ENCODE data around the gene ZBED5. TPM values are rescaled to one million over a fixed set of nuclear protein-coding genes. Genes with fewer than 3 reads are reported as not detected.

Gene ZBED5
- polyA plus RNA-seq, 1 donor (not counting 4 experiments of a cell fraction or from before 2014, with no cell fraction given) = 75.1 TPM

GRCh38 chr11:10861047-10861446 lies 3.2 kb upstream of the ZBED5 start:
- no peaks in the 10 kb centered on the region for H3K27me3 ChIP-seq (ENCODE audit: control insufficient read depth, extremely low read depth, insufficient read depth, low read length)
- H3K4me3 ChIP-seq (ENCODE audit: control insufficient read depth in 2 of 3, extremely low read depth in 1 of 3, insufficient read depth in 2 of 3, low read depth in 1 of 3, low read length in 3 of 3) = no peak overlapping the region
- H3K4me2 ChIP-seq (ENCODE audit: control insufficient read depth, extremely low read depth, insufficient read depth, low read depth, low read length) = no peak overlapping the region
- DNase-seq (ENCODE audit: low read depth, low spot score) (no peak), FAIRE-seq (no peak)
- no peaks in the 10 kb centered on the region for H4K20me1 ChIP-seq (ENCODE audit: control insufficient read depth, extremely low read depth, insufficient read depth, low read length)
- TF ChIP-seq CTCF (optimal IDR thresholded peaks at IDR 0.05 in 1 of 3, IDR thresholded peaks at IDR 0.05 in 1 of 3, conservative IDR thresholded peaks at IDR 0.05 in 1 of 3; ENCODE audit: extremely low read depth in 1 of 3, insufficient read depth in 2 of 3, low read length in 3 of 3) = no peak
- TF ChIP-seq EZH2 (IDR thresholded peaks at IDR 0.05; ENCODE audit: low read length) = no peak
- H3K9me1 ChIP-seq (ENCODE audit: control insufficient read depth, extremely low read depth, insufficient read depth, low read length) = no peaks in the 10 kb centered on the region
- no peaks in the 10 kb centered on the region for H3K36me3 ChIP-seq (ENCODE audit: control insufficient read depth in 2 of 2, extremely low read depth in 1 of 2, insufficient read depth in 2 of 2, low read length in 2 of 2)
- no peaks in the 10 kb centered on the region for H3K9me3 ChIP-seq (ENCODE audit: control insufficient read depth, low read depth, low read length)
- H3K27ac ChIP-seq (ENCODE audit: control insufficient read depth, insufficient read depth, low read length) = no peak overlapping the region
- peaks cover 10% of the 10 kb centered on the region for H3K4me1 ChIP-seq (ENCODE audit: control insufficient read depth, extremely low read depth, insufficient read depth, low read length)
- peaks cover 22% of the 10 kb centered on the region for H3K79me2 ChIP-seq (ENCODE audit: control insufficient read depth, insufficient read depth, low read length)
- dilution Hi-C loops (cut with MboI; ENCODE audit: extremely low pct_ligation_motif_present, low sequenced_read_pairs) = no loop called here
- H2AFZ ChIP-seq (ENCODE audit: control insufficient read depth, low read length) = no peak overlapping the region
- no peak overlapping the region for H3K9ac ChIP-seq (ENCODE audit: control insufficient read depth, extremely low read depth, insufficient read depth, low read length)

- peak overlapping the region; percentile 50 for H2AFZ ChIP-seq (ENCODE audit: control insufficient read depth, low read length)
- no peak for FAIRE-seq
- H3K4me2 ChIP-seq (ENCODE audit: control insufficient read depth, extremely low read depth, insufficient read depth, low read depth, low read length) = peak overlapping the region; percentile 93
- TF ChIP-seq CTCF (optimal IDR thresholded peaks at IDR 0.05 in 1 of 3, IDR thresholded peaks at IDR 0.05 in 1 of 3, conservative IDR thresholded peaks at IDR 0.05 in 1 of 3; ENCODE audit: extremely low read depth in 1 of 3, insufficient read depth in 2 of 3, low read length in 3 of 3) (peak in 1 of 3 experiments; percentile 38), EZH2 (IDR thresholded peaks at IDR 0.05; ENCODE audit: low read length) (no peak)
- H3K27me3 ChIP-seq (ENCODE audit: control insufficient read depth, extremely low read depth, insufficient read depth, low read length) = no peaks in the 10 kb centered on the region
- peaks cover 41% of the 10 kb centered on the region for H3K79me2 ChIP-seq (ENCODE audit: control insufficient read depth, insufficient read depth, low read length)
- dilution Hi-C loops (cut with MboI; ENCODE audit: extremely low pct_ligation_motif_present, low sequenced_read_pairs) = no loop called here
- no peak for DNase-seq (ENCODE audit: low read depth, low spot score)
- H3K36me3 ChIP-seq (ENCODE audit: control insufficient read depth in 2 of 2, extremely low read depth in 1 of 2, insufficient read depth in 2 of 2, low read length in 2 of 2) = peaks cover 10% of the 10 kb centered on the region in 2 experiments
- H3K27ac ChIP-seq (ENCODE audit: control insufficient read depth, insufficient read depth, low read length) = peak overlapping the region; percentile 93
- peaks cover 6% of the 10 kb centered on the region for H3K4me1 ChIP-seq (ENCODE audit: control insufficient read depth, extremely low read depth, insufficient read depth, low read length)
- H3K9ac ChIP-seq (ENCODE audit: control insufficient read depth, extremely low read depth, insufficient read depth, low read length) = peak overlapping the region; percentile 93
- H4K20me1 ChIP-seq (ENCODE audit: control insufficient read depth, extremely low read depth, insufficient read depth, low read length) = no peaks in the 10 kb centered on the region
- peak overlapping the region; percentile 78 to 87 (median 83) for H3K4me3 ChIP-seq (ENCODE audit: control insufficient read depth in 2 of 3, extremely low read depth in 1 of 3, insufficient read depth in 2 of 3, low read depth in 1 of 3, low read length in 3 of 3)
- no peaks in the 10 kb centered on the region for H3K9me3 ChIP-seq (ENCODE audit: control insufficient read depth, low read depth, low read length)
- no peaks in the 10 kb centered on the region for H3K9me1 ChIP-seq (ENCODE audit: control insufficient read depth, extremely low read depth, insufficient read depth, low read length)
Measured at GRCh38 chr11:10858439-10859325, 829 bp upstream of the ZBED5 start.

Data from keratinocyte (primary cell).